Right renal pelvis (tissue), 4 donors: ENCODE results near the gene NKAIN4. TPM values are rescaled to one million over a fixed set of nuclear protein-coding genes. Genes with fewer than 3 reads are reported as not detected.
"Not testable (repeated sequence)": the region's sequence is repeated elsewhere in the genome, so short reads cannot be mapped to it uniquely, and the experiment has no call there.

Experiments
- DNase-seq, 4 donors: peaks; one replicate each; pipeline ENCODE4 v3.0.0-alpha.2; 2013; ENCODE audit warnings: low read depth in 4 of 4, low spot score in 3 of 4, missing footprints in 1 of 4
- polyA plus RNA-seq, 4 donors: library from polyadenylated mRNA; unstranded; fragments of 120-200 nt; gene quantifications; one replicate each; pipeline ENCODE4 v1.2.1, GENCODE V29; 2013; ENCODE audit not compliant: insufficient read length in 4 of 4

Gene NKAIN4
- polyA plus RNA-seq, 4 donors: 26.0 to 41.5 (median 29.8) TPM

- no peak for DNase-seq
Measured at GRCh38 chr20:63259734-63260460, 5.6 kb upstream of the NKAIN4 start.

GRCh38 chr20:63258781-63259180 is 4.5 kb upstream of the NKAIN4 start:
- no peak for DNase-seq

GRCh38 chr20:63257629-63258028 is 3.4 kb upstream of the NKAIN4 start:
- DNase-seq: no peak

- no peak for DNase-seq
Measured at GRCh38 chr20:63256954-63257353, 2.7 kb upstream of the NKAIN4 start.

GRCh38 chr20:63255931-63256704 is 1.9 kb upstream of the NKAIN4 start:
- no peak for DNase-seq

DNA sequence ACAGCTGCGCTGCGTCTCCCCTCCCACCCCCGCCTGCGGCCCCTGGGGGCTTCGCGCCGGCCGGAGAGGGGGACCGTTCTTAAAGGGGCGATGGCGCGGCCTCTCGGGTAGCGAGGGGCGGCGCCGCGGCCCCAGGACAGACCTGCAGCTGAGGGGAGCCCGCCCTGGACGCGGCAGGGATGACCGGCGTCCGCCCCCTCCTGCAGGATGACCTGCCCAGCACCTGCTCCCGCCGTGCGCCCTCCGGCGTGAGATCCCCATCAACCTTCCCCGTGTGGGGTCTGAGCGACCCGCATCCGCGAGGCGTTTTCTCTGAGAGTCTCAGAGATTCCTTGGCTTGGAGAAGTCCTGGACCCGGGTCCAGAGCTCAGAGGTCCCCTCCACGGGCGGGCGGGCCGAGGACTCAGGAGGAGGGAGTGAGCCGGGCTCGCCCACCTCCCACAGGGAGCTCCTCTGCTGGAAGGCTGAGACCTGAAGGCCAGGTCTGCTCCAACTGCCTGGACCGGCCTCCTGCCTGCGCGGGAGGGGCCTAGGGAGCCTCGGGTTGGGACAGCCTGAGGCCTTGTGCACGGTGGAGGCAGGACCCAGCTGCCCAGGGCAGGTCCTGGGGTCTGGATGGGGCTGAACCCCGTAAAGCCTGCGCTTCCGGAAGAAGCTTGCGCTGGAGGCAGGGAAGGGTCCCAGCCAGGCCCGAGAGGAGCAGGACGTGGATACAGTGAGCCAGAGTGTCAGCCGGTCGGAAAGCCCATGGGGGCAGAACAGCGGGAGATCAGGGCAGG is 532 bp upstream of the NKAIN4 start:
- DNase-seq: no peak

DNA sequence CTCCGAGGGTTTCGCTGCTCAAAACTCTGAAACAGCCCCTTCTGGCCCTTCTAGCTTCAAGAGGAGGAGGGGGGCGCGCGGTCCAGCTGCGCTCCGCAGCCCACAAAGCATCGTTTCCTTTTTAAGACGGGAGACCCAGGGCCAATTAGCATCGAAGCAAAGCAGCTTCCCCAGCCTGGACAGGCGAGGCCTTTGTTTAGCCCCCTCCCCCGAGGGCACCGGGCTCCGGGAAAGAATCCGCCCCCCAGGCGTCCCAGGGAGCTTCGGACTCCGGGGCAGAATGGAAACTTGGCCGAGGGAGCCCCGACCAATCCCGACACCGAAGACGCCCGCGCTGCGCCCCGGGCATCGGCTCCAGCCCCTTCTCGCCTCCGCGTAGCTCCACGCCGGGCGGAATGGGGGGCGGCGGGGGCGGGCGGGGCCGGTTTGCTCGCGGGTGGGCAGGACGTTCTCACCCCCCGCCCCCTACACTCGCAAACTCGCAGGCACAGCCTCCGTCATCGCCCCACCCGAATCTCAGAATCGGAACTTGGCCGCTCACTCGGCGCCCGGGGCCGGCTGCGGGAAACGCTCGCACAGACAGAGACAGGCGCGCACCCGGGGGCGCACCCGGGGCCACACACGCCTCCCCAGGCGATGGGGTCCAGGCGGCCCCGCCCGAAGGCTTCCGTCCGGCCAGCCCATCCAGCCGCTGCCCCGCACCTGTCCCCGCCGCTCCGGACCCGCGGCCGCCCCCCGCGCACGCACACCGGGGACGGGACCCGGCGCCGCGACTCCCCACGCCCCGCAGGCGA is 628 bp downstream of the NKAIN4 start:
- no peak for DNase-seq

DNA sequence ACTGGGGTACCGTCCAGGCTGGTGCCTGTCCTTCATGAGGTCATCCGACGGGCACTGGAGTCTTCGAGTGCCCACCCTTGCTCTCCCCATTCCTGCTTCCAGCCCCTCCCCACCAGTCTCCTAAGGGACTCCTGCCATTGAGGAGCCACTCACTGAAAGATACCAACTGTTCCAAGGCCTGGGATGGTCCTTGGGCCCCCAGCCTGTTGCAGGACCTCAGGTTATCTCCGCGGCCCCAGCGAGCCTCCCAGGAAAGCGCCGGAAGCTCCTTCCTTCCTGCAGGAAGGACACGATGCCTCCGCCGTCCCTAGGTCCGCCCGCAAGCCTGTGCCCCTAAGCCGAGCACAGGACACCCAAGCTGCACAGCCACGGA is 1.2 kb downstream of the NKAIN4 start:
- no peak for DNase-seq

DNA sequence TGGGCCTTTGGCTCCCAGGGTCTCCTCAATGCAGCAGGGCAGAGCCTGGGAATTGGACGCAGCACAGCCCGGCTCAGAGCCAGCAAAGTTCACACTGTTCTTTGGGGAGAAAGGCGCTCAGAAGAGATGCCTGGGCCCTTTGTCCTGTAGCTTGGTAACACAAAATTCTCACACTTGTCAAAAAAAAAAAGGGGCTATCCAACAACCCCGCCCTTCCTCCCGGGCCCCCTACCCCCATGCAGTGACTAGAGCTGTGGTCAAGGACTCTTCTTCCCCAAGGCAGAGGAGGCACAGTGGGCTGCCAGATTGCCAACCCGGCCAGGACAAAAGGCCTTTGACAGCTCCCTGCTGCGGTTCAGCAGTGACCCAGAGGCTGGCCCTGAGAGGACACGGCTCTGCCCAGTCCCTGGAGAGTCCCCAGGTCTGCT is 2.0 kb downstream of the NKAIN4 start:
- DNase-seq: no peak

GRCh38 chr20:63251350-63251749 is 2.9 kb downstream of the NKAIN4 start:
- not testable (repeated sequence) for DNase-seq

DNA sequence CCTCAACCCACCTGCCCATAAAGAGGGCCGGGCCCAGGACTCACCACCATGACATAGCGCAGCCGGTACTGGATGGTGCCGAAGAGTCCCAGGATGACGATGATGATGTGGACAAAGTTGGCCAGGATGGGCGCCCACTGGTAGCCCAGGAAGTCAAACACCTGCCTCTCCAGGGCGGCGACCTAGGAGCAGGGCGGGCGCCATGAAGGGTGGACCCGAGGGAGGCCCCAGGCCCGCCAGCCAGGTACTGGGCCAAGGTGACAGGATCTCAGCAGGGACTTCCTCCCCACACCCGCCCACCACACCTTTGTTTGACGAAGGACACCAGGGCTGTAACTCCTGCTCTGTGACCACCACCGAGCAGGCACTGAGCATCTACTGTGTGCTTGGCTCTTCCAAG is 4.4 kb downstream of the NKAIN4 start:
- DNase-seq: no peak

DNA sequence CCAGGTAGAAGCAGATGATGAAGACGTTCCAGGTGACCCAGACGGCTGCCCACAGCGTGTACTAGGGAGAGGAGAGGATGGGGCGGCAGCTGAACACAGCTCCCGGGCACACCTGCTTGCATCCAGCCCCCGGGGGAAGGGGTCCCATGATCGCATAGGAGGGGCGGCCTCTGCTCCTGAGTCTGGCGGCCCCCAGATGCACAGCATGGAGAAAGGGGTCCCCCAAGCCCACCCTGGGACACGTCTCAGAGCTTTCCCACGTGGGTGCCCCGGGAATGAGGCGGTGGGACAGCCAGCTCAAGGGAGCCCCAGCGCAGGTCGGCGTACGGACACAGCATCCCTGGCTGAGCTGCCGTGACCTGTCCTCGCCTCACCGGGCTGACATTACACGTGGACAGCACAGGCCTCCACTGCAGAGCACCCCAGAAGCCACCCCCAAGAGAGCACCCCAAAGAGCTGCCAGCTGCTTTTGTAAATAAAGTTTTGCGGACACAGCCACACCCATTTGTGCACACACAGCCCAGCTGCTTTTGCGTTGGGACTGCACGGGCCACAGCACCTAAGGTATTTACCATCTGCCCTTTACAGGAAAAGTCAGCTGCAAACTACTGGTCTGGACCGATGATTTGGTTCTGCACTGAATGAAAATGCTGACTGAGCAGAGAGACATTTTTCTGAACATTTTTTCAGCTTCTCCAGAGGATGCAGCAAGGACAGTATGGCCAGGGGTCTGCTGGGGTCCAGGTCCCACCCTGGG is 5.2 kb downstream of the NKAIN4 start:
- DNase-seq: no peak

GRCh38 chr20:63247671-63248228 is 6.5 kb downstream of the NKAIN4 start:
- DNase-seq: no peak

- no peak for DNase-seq
Measured at GRCh38 chr20:63246490-63247288, 7.6 kb downstream of the NKAIN4 start.

- DNase-seq: no peak
Measured at GRCh38 chr20:63244468-63244867, 9.8 kb downstream of the NKAIN4 start.

- DNase-seq: no peak
Measured at GRCh38 chr20:63243604-63244247, 10.5 kb downstream of the NKAIN4 start.

DNA sequence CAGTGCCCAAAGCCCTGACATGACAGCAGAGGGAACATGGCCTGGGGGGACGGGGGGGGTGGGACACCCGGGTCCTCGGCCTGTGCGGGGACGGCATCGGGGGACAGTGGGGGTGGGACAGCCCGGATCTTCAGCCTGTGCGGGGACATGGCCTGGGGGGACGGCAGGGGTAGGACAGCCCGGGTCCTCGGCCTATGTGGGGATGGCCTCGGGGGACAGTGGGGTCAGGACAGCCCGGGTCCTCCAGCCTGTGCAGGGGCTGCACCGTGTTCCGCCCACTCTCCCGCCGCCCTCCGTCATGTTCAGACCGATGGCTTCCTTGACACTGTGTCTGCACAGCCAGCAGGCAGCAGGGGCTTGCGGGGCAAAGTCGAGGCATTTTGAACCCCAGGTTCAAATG is 11.5 kb downstream of the NKAIN4 start:
- no peak for DNase-seq

GRCh38 chr20:63241272-63241671 is 13.0 kb downstream of the NKAIN4 start:
- DNase-seq: no peak
